ENCODE data around the gene ANTXR1. TPM values are rescaled to one million over a fixed set of nuclear protein-coding genes. Genes with fewer than 3 reads are reported as not detected.

ANTXR1 gene
- total RNA-seq, 1 experiment from 2014 or later: 37.3 TPM

GRCh38 chr2:69077252-69077950 lies 64.4 kb downstream of the ANTXR1 start:
- H3K79me1 ChIP-seq (ENCODE audit: insufficient read depth, low read depth, low read length, poor library complexity, severe bottlenecking): no peaks in the 10 kb centered on the region

More at GRCh38 chr2:69077252-69077950, 64.4 kb downstream of the ANTXR1 start:
- no peak overlapping the region for H3K4ac ChIP-seq (ENCODE audit: low read depth, low read length)
- no peaks in the 10 kb centered on the region for H3K79me2 ChIP-seq (ENCODE audit: insufficient read depth, low read length)
- peaks cover 14% of the 10 kb centered on the region in 2 experiments for H3K4me1 Mint-ChIP-seq
- H4K8ac ChIP-seq (replicated peaks; ENCODE audit: insufficient read length, low read depth, low read length): no peak overlapping the region
- no peak overlapping the region for H3T11ph ChIP-seq (ENCODE audit: low read length)
- no peak overlapping the region for H3K56ac ChIP-seq (ENCODE audit: insufficient read length, low read depth, low read length)
- H3K9ac ChIP-seq (ENCODE audit: extremely low read depth, insufficient read length, low read length): no peak overlapping the region
- no peaks in the 10 kb centered on the region for H3K23me2 ChIP-seq (ENCODE audit: insufficient read length, low read depth, low read length, poor library complexity, severe bottlenecking)
- H2BK20ac ChIP-seq (ENCODE audit: low read depth, low read length, poor library complexity, severe bottlenecking): no peak overlapping the region
- H3K4me3 Mint-ChIP-seq: no peak overlapping the region
- no peak overlapping the region for H2AK5ac ChIP-seq (ENCODE audit: insufficient read length, low read length)
- H3K27me3 ChIP-seq (ENCODE audit: insufficient read depth, low read length): no peaks in the 10 kb centered on the region
- H3K4me1 ChIP-seq (ENCODE audit: insufficient read depth, low read length): peaks cover 3% of the 10 kb centered on the region; the same call in 1 of the 2 replicates
- no peaks in the 10 kb centered on the region for H3K9me3 Mint-ChIP-seq
- no peaks in the 10 kb centered on the region for H4K20me1 ChIP-seq (ENCODE audit: control insufficient read depth, insufficient read depth, insufficient read length)
- H2BK5ac ChIP-seq (ENCODE audit: insufficient read length, low read length): no peak overlapping the region
- no peak for DNase-seq
- H4K91ac ChIP-seq (ENCODE audit: insufficient read length, low read depth, low read length): no peak overlapping the region
- no peak overlapping the region for H2BK15ac ChIP-seq (ENCODE audit: low read depth, low read length)
- no peak overlapping the region for H2AFZ ChIP-seq (ENCODE audit: low read length)
- no peak overlapping the region for H2BK120ac ChIP-seq (ENCODE audit: low read depth, low read length, poor library complexity, severe bottlenecking)
- H2BK12ac ChIP-seq (ENCODE audit: insufficient read length, low read depth, low read length): no peak overlapping the region
- H4K5ac ChIP-seq (ENCODE audit: insufficient read length, low read depth, low read length): no peak overlapping the region
- H3K36me3 Mint-ChIP-seq (ENCODE audit: insufficient read depth in 1 of 3, low read depth in 3 of 3): peaks cover 14 to 27% (median 20%) of the 10 kb centered on the region in 3 experiments; a peak in 6 of 7 replicates
- WGBS (ENCODE audit: extremely low coverage, insufficient read length, low lambda C conversion rate): no CpG with 5 or more reads among the region's 10 CpGs
- H3K4me2 ChIP-seq (ENCODE audit: insufficient read depth, insufficient read length, low read length): no peak overlapping the region
- no peak overlapping the region for H3K18ac ChIP-seq (ENCODE audit: insufficient read length, low read depth, low read length)
- no peaks in the 10 kb centered on the region for H3K9me3 ChIP-seq (ENCODE audit: control insufficient read depth, low read depth, low read length)
- H3K27me3 Mint-ChIP-seq (ENCODE audit: low read depth): no peaks in the 10 kb centered on the region
- TF ChIP-seq, protein P1, sequence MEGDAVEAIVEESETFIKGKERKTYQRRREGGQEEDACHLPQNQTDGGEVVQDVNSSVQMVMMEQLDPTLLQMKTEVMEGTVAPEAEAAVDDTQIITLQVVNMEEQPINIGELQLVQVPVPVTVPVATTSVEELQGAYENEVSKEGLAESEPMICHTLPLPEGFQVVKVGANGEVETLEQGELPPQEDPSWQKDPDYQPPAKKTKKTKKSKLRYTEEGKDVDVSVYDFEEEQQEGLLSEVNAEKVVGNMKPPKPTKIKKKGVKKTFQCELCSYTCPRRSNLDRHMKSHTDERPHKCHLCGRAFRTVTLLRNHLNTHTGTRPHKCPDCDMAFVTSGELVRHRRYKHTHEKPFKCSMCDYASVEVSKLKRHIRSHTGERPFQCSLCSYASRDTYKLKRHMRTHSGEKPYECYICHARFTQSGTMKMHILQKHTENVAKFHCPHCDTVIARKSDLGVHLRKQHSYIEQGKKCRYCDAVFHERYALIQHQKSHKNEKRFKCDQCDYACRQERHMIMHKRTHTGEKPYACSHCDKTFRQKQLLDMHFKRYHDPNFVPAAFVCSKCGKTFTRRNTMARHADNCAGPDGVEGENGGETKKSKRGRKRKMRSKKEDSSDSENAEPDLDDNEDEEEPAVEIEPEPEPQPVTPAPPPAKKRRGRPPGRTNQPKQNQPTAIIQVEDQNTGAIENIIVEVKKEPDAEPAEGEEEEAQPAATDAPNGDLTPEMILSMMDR (conservative IDR thresholded peaks at IDR 0.05): no peak
- H3K27ac ChIP-seq (ENCODE audit: insufficient read length, low read depth, low read length): no peak overlapping the region
- H3K23ac ChIP-seq (ENCODE audit: insufficient read length, low read depth, low read length): no peak overlapping the region
- H3K27ac Mint-ChIP-seq: peak overlapping the region in 2 of 3 experiments; percentile 24 to 56; a peak in 5 of 7 replicates
- H3K14ac ChIP-seq (ENCODE audit: insufficient read depth, low read length): no peak overlapping the region
